Measurements from ENCODE around the gene GASK1A. TPM values are rescaled to one million over a fixed set of nuclear protein-coding genes. Genes with fewer than 3 reads are reported as not detected.

GASK1A gene
- total RNA-seq: 0.39 and 0.73 TPM in 2 replicates

GRCh38 chr3:42979044-42979972 lies at the start of gene GASK1A:
Gene GASK1A, plus strand, starts transcription at chr3:42979311. Its CDS starts 332 bp downstream, at chr3:42979643.

GRCh38 chr3:43105596-43106292 lies 126.6 kb downstream of the GASK1A start, which contains the start of gene POMGNT2:
Gene POMGNT2, minus strand, starts transcription at chr3:43106079. Its CDS starts 24,648 bp downstream, at chr3:43081431.

Other genes with a start within 250 kb of the GASK1A start
- 1.4 and 2.2 TPM in 2 replicates for gene CCDC13, start 206.1 kb upstream of the GASK1A start, total RNA-seq
- gene HIGD1A, start 174.8 kb upstream of the GASK1A start, total RNA-seq: 126 and 180 TPM in 2 replicates
- gene ACKR2, start 169.9 kb upstream of the GASK1A start, total RNA-seq: 0.20 TPM in 1 of 2 replicates, not detected in the other
- not detected in 2 replicates for gene CYP8B1, start 103.4 kb upstream of the GASK1A start, total RNA-seq
- gene ZNF662, start 73.2 kb upstream of the GASK1A start, total RNA-seq: 0.98 and 2.2 TPM in 2 replicates
- 12.9 and 15.1 TPM in 2 replicates for gene POMGNT2, start 126.8 kb downstream of the GASK1A start, total RNA-seq